Loucy (cell line): ENCODE results near the gene COL11A2.

Source experiments
- H2AFZ ChIP-seq: fragments of 200-600 bp; sonication (generic); 2 replicates; pipeline ENCODE4 v1.6.0; 2016; ENCODE audit warnings: antibody characterized with exemption, mild to moderate bottlenecking, low read length, moderate library complexity
- H3F3A ChIP-seq: fragments of 200-600 bp; 2 replicates; pipeline ENCODE4 v1.6.0; 2016; ENCODE audit warnings: antibody characterized with exemption, low read depth, mild to moderate bottlenecking
- H3K27me3 ChIP-seq: fragments of 200-600 bp; sonication (generic); 2 replicates; pipeline ENCODE4 v1.6.1; 2014; ENCODE audit warnings: low read length, mild to moderate bottlenecking; ENCODE audit not compliant: insufficient read depth, poor library complexity, severe bottlenecking
- H3K36me3 ChIP-seq: fragments of 200-600 bp; sonication (generic); 2 replicates; pipeline ENCODE4 v1.6.1; 2016; ENCODE audit warnings: low read length; ENCODE audit not compliant: insufficient read depth
- H3K4me1 ChIP-seq: fragments of 200-600 bp; sonication (generic); 2 replicates; pipeline ENCODE4 v1.5.1; 2014; ENCODE audit warnings: low read length, mild to moderate bottlenecking; ENCODE audit not compliant: insufficient read depth, poor library complexity, severe bottlenecking
- H3K4me2 ChIP-seq: fragments of 200-600 bp; sonication (generic); 2 replicates; pipeline ENCODE4 v1.6.0; 2014; ENCODE audit warnings: antibody characterized with exemption, low read length, low read depth, mild to moderate bottlenecking; ENCODE audit not compliant: poor library complexity, severe bottlenecking
- H3K4me3 ChIP-seq: fragments of 200-600 bp; sonication (generic); 2 replicates; pipeline ENCODE4 v1.5.1; 2014; ENCODE audit warnings: low read length, mild to moderate bottlenecking, mixed read lengths; ENCODE audit not compliant: poor library complexity, severe bottlenecking
- H3K79me2 ChIP-seq: fragments of 200-600 bp; sonication (generic); 2 replicates; pipeline ENCODE4 v1.6.1; 2014; ENCODE audit warnings: low read length; ENCODE audit not compliant: insufficient read depth
- H3K9ac ChIP-seq: fragments of 200-600 bp; sonication (generic); 2 replicates; pipeline ENCODE4 v1.6.0; 2014; ENCODE audit warnings: mild to moderate bottlenecking, low read depth, low read length, moderate library complexity; ENCODE audit not compliant: poor library complexity, severe bottlenecking
- H3K9me2 ChIP-seq: fragments of 200-600 bp; sonication (generic); replicated peaks from 2 replicates; pipeline ENCODE4 v1.6.1; 2016; ENCODE audit warnings: low read depth, low read length, mixed read lengths
- H3K9me3 ChIP-seq: fragments of 200-600 bp; sonication (generic); 2 replicates; pipeline ENCODE4 v1.6.1; 2014; ENCODE audit warnings: mild to moderate bottlenecking, antibody characterized with exemption, low read length, low read depth; ENCODE audit not compliant: insufficient read depth
- H4K20me1 ChIP-seq: fragments of 200-600 bp; sonication (generic); 2 replicates; pipeline ENCODE4 v1.6.0; 2014; ENCODE audit warnings: antibody characterized with exemption, low read length, mild to moderate bottlenecking; ENCODE audit not compliant: insufficient read depth, poor library complexity, severe bottlenecking
- CTCF ChIP-seq: fragments of 200-600 bp; sonication (generic); conservative IDR thresholded peaks from 2 replicates; pipeline ENCODE4 v1.5.1; 2014; ENCODE audit warnings: mild to moderate bottlenecking, antibody characterized with exemption, low read length
- EZH2phosphoT487 ChIP-seq: fragments of 200-600 bp; IDR thresholded peaks from 2 replicates; pipeline ENCODE4 v1.6.1; 2018; ENCODE audit warnings: antibody characterized with exemption, mild to moderate bottlenecking, moderate library complexity, borderline replicate concordance

The COL11A2 gene

GRCh38 chr6:33209856-33210255, 17.6 kb upstream of the COL11A2 start:
- no peaks in the 10 kb centered on the region for H3K9me3 ChIP-seq
- H3K79me2 ChIP-seq, result peaks cover 13% of the 10 kb centered on the region; the same call in 1 of the 2 replicates
- H3K9me2 ChIP-seq, result no peaks in the 10 kb centered on the region
- H3K27me3 ChIP-seq, result no peaks in the 10 kb centered on the region
- H3K9ac ChIP-seq, result no peak overlapping the region
- H2AFZ ChIP-seq, result no peak overlapping the region
- TF ChIP-seq CTCF, result no peak
- no peak for TF ChIP-seq EZH2phosphoT487
- H3K4me3 ChIP-seq, result no peak overlapping the region
- H3K4me1 ChIP-seq, result peaks cover 21% of the 10 kb centered on the region
- H3K4me2 ChIP-seq, result no peak overlapping the region
- no peaks in the 10 kb centered on the region for H3K36me3 ChIP-seq
- H3F3A ChIP-seq, result no peaks in the 10 kb centered on the region
- no peaks in the 10 kb centered on the region for H4K20me1 ChIP-seq

GRCh38 chr6:33208091-33208967, 16.1 kb upstream of the COL11A2 start, which contains the start of gene RING1:
Gene RING1 (plus strand): TSS chr6:33208500. CDS start chr6:33208823, 323 bp downstream.
- Histone ChIP-seq H3K9me3 (no peaks in the 10 kb centered on the region), H3K27me3 (no peaks in the 10 kb centered on the region), H2AFZ (peak within 1 kb of the TSS; percentile 83), H3K4me1 (peaks cover 34% of the 10 kb centered on the region), H3K4me3 (peak within 1 kb of the TSS; percentile 79), H3K36me3 (peaks cover 2% of the 10 kb centered on the region; the same call in 1 of the 2 replicates), H3F3A (0 out of 2 replicates have a peak, but pooled peaks cover 3% of the 10 kb centered on the region), H3K79me2 (peaks cover 25% of the 10 kb centered on the region; the same call in 1 of the 2 replicates), H3K9me2 (no peaks in the 10 kb centered on the region), H3K9ac (peak within 1 kb of the TSS; percentile 84), H4K20me1 (peaks cover 4% of the 10 kb centered on the region), H3K4me2 (peak within 1 kb of the TSS; percentile 98)
- TF ChIP-seq EZH2phosphoT487 (no peak), CTCF (no peak)

DNA sequence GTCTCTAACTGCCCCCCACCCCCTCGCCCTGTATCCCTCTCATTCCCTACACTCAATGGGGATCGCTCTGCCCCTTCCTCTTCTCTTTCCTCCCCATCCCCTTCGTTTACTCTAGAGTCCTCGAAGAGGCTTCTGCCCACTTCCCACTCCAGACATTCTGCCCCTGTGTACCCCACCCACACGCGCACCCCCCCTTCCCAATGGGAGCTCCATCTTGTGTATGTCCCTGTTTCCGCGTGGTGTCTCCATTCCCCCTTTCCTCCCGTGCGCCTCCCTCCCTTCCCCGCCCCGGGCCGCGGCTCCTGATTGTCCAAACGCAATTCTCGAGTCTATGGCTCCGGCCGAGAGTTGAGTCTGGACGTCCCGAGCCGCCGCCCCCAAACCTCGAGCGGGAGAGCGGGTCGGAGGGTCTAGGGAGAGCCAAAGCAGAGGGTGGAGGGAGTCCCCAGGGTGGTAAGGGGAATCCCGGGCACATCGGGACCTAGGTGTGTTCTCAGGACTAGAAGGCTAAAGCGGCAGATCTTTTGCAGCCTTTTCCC, 15.4 kb upstream of the COL11A2 start:
- H3K36me3 ChIP-seq, result peaks cover 9% of the 10 kb centered on the region; the same call in 1 of the 2 replicates
- 0 out of 2 replicates have a peak, but pooled peaks cover 3% of the 10 kb centered on the region for H3F3A ChIP-seq
- no peaks in the 10 kb centered on the region for H3K27me3 ChIP-seq
- no peak for TF ChIP-seq CTCF
- no peak for TF ChIP-seq EZH2phosphoT487
- H3K4me2 ChIP-seq, result peak overlapping the region; percentile 98
- H2AFZ ChIP-seq, result peak overlapping the region; percentile 83
- H3K9me2 ChIP-seq, result no peaks in the 10 kb centered on the region
- H3K9ac ChIP-seq, result peak overlapping the region; percentile 84
- peaks cover 10% of the 10 kb centered on the region for H4K20me1 ChIP-seq
- H3K9me3 ChIP-seq, result no peaks in the 10 kb centered on the region
- peak overlapping the region; percentile 79 for H3K4me3 ChIP-seq
- H3K4me1 ChIP-seq, result peaks cover 39% of the 10 kb centered on the region
- H3K79me2 ChIP-seq, result peaks cover 32% of the 10 kb centered on the region; the same call in 1 of the 2 replicates
